ENCODE measurements around the gene ICAM5. TPM values are rescaled to one million over a fixed set of nuclear protein-coding genes. Genes with fewer than 3 reads are reported as not detected.

The ICAM5 gene
- total and polyA plus RNA-seq, 9 of the 15 experiments (the other 6 are each of a cell fraction or from before 2014, with no cell fraction given) = 0.10 to 114 (median 13.7) TPM

- 92% methylated on average over 10 of the region's 13 CpGs for WGBS (ENCODE audit: insufficient coverage, low coverage, missing lambda C conversion rate)
- intact Hi-C loops (cut with micrococcal nuclease) = no loop called here
- BruUV-seq (replicated peaks) = no TSS peak
- DNase-seq (ENCODE audit: extremely low read depth in 1 of 4, low spot score in 3 of 4) (no peak), FAIRE-seq (no peak), ATAC-seq (no peak)
- Histone ChIP-seq H2AFZ (ENCODE audit: low read depth, low read length) (no peak overlapping the region), H3K9me3 (replicated peaks; ENCODE audit: control insufficient read depth, insufficient read depth, low read depth, low read length) (no peaks in the 10 kb centered on the region), H3K4me3 (no peak overlapping the region), H3K36me3 (ENCODE audit: control insufficient read depth, insufficient read depth, low read length) (peaks cover 85% of the 10 kb centered on the region; the same call in 2 of the 3 replicates), H3K27me3 (ENCODE audit: control insufficient read depth in 2 of 2, insufficient read depth in 2 of 2, low read length in 2 of 2) (no peaks in the 10 kb centered on the region), H3K79me2 (ENCODE audit: control insufficient read depth, insufficient read depth, low read length) (peaks cover 19% of the 10 kb centered on the region), H3K27ac (ENCODE audit: extremely low read depth, low read depth, low read length) (no peak overlapping the region), H4K20me1 (replicated peaks; ENCODE audit: control insufficient read depth, insufficient read depth, low read length) (0 out of 2 replicates have a peak, but pooled peaks cover 8% of the 10 kb centered on the region), H3K4me1 (replicated peaks in 1 of 2; ENCODE audit: control insufficient read depth in 2 of 2, insufficient read depth in 2 of 2, low read length in 2 of 2) (peaks cover 16 to 72% of the 10 kb centered on the region in 2 experiments), H3K9me1 (ENCODE audit: control insufficient read depth, insufficient read depth, low read length) (no peaks in the 10 kb centered on the region), H3K4me2 (ENCODE audit: insufficient read depth, low read length) (no peak overlapping the region), H3K9ac (ENCODE audit: insufficient read depth in 1 of 2, low read depth in 2 of 2, low read length in 2 of 2) (peak overlapping the region in 1 of 2 experiments; percentile 61; a peak in 2 of 4 replicates)
- CTCF ChIA-PET (ENCODE audit: low intra/inter-chr PET ratio) = no interaction called here
- TF ChIP-seq ZNF696 (CRISPR knock-in tag; conservative IDR thresholded peaks at IDR 0.05) (no peak), MYBL2 (IDR thresholded peaks at IDR 0.05; ENCODE audit: low read depth) (no peak), MYBL2 (CRISPR knock-in tag; IDR thresholded peaks at IDR 0.05; ENCODE audit: borderline replicate concordance) (no peak), PATZ1 (CRISPR knock-in tag; IDR thresholded peaks at IDR 0.05; ENCODE audit: borderline replicate concordance) (no peak), RBFOX2 (IDR thresholded peaks at IDR 0.05; ENCODE audit: low read depth, low read length) (peak; percentile 5; the same call in 1 of the 2 replicates), ZNF121 (CRISPR knock-in tag; conservative IDR thresholded peaks at IDR 0.05) (peak; percentile 90)
- TF ChIP-seq, protein P1, sequence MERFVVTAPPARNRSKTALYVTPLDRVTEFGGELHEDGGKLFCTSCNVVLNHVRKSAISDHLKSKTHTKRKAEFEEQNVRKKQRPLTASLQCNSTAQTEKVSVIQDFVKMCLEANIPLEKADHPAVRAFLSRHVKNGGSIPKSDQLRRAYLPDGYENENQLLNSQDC (CRISPR knock-in tag; IDR thresholded peaks at IDR 0.05) = no peak
- in situ Hi-C loops (cut with MboI) = no loop called here
- POLR2A ChIA-PET = interaction anchor here (0.6 to 3.3 kb wide), 6 partner anchors 8 to 387 kb away, joined by 3 to 19 read pairs (median 4); partner anchors contain the start of gene TYK2
Measured at GRCh38 chr19:10318807-10319682, 29.3 kb downstream of the ICAM5 start.

All from K562 (cell line).